WI38 (cell line): ENCODE results near the gene VSTM1.

ENCODE experiments used
- H3K4me3 ChIP-seq: 2 replicates; pipeline ENCODE4 v1.5.1; 2011; ENCODE audit warnings: low read depth, mild to moderate bottlenecking, control low read depth, low read length
- CTCF ChIP-seq: IDR thresholded peaks from 2 replicates; pipeline ENCODE4 v1.5.1; 2012; ENCODE audit warnings: low read depth, mild to moderate bottlenecking, control low read depth, low read length

VSTM1 gene

GRCh38 chr19:54009440-54009839 is 54.3 kb downstream of the VSTM1 start:
- no peak overlapping the region for H3K4me3 ChIP-seq
- TF ChIP-seq CTCF, result no peak

GRCh38 chr19:54002495-54003315 is 61.0 kb downstream of the VSTM1 start:
- no peak for TF ChIP-seq CTCF
- H3K4me3 ChIP-seq, result no peak overlapping the region

- H3K4me3 ChIP-seq, result no peak overlapping the region
- no peak for TF ChIP-seq CTCF
These were observed 62.2 kb downstream of the VSTM1 start for GRCh38 chr19:54001496-54001895.

DNA sequence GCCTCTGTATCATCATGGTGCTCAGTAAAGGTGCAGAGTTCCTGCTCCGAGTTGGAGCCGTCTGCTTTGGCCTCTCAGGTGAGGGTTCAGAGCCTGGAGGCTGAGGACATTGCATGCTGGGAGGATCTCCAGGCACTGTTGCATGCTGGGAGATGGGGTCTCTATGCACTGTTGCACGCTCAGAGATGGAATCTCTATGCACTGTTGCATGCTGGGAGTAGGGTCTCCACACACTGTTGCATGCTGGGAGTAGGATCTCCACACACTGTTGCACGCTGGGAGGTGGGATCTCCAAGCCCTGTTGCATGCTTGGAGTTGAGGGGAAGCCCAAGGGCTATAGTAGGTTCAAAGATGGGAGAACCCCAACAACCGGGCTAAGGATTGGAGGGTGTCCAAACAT is 64.0 kb downstream of the VSTM1 start:
- H3K4me3 ChIP-seq, result no peak overlapping the region
- TF ChIP-seq CTCF, result no peak

GRCh38 chr19:53998223-53998622 is 65.5 kb downstream of the VSTM1 start:
- H3K4me3 ChIP-seq, result no peak overlapping the region
- TF ChIP-seq CTCF, result no peak

DNA sequence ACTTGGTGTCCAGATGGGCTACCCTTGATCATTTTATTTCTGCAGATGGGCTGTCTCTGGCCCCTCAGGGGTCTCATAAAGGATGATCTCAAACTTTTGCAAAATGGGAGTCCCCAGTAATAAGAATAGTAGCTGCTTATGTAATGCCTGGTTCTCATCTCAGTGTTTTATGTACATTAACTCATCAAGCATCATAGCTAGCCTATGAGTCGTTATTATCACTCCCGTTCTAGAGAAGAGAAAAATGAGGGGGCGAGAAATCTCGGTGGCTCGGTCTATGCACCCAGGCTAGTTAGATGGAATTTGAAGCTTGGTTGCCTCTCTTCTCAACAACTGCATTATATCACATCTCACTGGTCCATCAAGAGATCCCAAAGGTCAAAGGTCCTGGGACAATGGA is 68.9 kb downstream of the VSTM1 start:
- no peak overlapping the region for H3K4me3 ChIP-seq
- no peak for TF ChIP-seq CTCF

- H3K4me3 ChIP-seq, result no peak overlapping the region
- no peak for TF ChIP-seq CTCF
These were observed 70.2 kb downstream of the VSTM1 start for GRCh38 chr19:53993448-53993847.
